C4-2B (cell line): Measurements from ENCODE around the gene PAQR4.

Experiments
- ZFX ChIP-seq: fragments of 450-650 bp; IDR thresholded peaks from 2 replicates; pipeline ENCODE4 v1.6.1; 2017
- TF ChIP-seq, protein P1 (sequence below): fragments of 450-650 bp; conservative IDR thresholded peaks from 2 replicates; pipeline ENCODE4 v1.5.1; 2017; ENCODE audit warnings: mild to moderate bottlenecking

DNA sequence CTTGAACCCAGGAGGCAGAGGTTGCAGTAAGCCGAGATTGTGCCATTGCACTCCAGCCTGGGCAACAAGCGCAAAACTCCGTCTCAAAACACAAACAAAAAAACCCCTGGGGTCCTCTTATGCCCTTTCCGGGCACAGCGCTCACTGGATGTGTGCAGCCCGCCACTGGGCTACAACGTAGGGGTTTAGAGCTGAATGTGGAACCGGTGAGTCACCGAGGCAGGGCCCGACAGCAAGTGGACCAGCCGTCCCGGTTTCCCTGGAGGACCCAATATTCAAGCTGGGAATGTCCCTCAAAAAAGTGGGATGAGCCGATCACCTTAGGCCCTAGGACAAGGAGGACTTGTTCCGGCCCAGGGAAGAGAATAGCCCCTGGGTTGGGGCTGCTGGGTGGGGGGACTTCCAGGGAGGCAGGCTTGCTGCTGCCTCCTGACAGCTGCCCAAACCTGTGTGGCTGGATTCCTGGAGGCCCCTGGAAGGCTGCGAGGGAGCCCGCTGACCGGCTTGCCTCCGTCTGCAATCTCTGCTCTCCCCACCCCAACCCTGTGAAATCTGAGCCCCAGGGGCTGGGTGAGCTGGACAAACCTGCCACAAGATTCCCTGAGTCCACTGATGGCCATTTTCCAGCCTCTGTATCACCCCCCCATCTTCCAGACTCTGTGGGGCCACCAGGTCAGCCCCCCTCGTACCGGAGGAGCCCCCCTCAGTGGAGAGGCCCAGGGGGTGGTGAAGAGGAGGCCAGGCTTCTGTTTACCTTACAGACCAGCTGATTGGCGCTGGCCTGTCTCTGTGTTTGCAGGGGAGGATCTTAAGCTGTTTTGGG lies 40.6 kb downstream of the PAQR4 start:
- TF ChIP-seq, protein P1, sequence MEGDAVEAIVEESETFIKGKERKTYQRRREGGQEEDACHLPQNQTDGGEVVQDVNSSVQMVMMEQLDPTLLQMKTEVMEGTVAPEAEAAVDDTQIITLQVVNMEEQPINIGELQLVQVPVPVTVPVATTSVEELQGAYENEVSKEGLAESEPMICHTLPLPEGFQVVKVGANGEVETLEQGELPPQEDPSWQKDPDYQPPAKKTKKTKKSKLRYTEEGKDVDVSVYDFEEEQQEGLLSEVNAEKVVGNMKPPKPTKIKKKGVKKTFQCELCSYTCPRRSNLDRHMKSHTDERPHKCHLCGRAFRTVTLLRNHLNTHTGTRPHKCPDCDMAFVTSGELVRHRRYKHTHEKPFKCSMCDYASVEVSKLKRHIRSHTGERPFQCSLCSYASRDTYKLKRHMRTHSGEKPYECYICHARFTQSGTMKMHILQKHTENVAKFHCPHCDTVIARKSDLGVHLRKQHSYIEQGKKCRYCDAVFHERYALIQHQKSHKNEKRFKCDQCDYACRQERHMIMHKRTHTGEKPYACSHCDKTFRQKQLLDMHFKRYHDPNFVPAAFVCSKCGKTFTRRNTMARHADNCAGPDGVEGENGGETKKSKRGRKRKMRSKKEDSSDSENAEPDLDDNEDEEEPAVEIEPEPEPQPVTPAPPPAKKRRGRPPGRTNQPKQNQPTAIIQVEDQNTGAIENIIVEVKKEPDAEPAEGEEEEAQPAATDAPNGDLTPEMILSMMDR = no peak
- no peak for TF ChIP-seq ZFX
